ENCODE measurements around the gene C3orf33. TPM values are rescaled to one million over a fixed set of nuclear protein-coding genes. Genes with fewer than 3 reads are reported as not detected.

C3orf33 gene
- polyA plus RNA-seq, 3 donors = 2.0 to 3.1 (median 2.7) TPM

GRCh38 chr3:155745795-155746550 lies 60.1 kb downstream of the C3orf33 start:
- no peak overlapping the region for H3K27ac ChIP-seq (ENCODE audit: low read depth, low read length)
- 26 to 42% (median 38%) methylated on average over 19 of the region's 19 CpGs for WGBS, 3 donors

- H3K27ac ChIP-seq (ENCODE audit: low read depth, low read length) = no peak within 1 kb of the TSS
- WGBS, 3 donors = 0 to 1% (median 1%) methylated on average over 33 of the region's 33 CpGs
Measured at GRCh38 chr3:155744626-155745324, 61.3 kb downstream of the C3orf33 start, which contains the start of gene PLCH1. TSS of gene PLCH1 (minus strand) at chr3:155745071. CDS start at chr3:155704224, 40,847 bp downstream.

- no peak overlapping the region for H3K27ac ChIP-seq (ENCODE audit: low read depth, low read length)
- WGBS, 3 donors = 0 to 1% (median 0%) methylated on average over 48 of the region's 48 CpGs
Measured at GRCh38 chr3:155744010-155744625, 62.0 kb downstream of the C3orf33 start.

GRCh38 chr3:155743606-155744005 lies 62.5 kb downstream of the C3orf33 start:
- H3K27ac ChIP-seq (ENCODE audit: low read depth, low read length) = no peak overlapping the region
- 6 to 15% (median 8%) methylated on average over 8 of the region's 8 CpGs for WGBS, 3 donors

GRCh38 chr3:155742349-155742965 lies 63.6 kb downstream of the C3orf33 start:
- 83 to 88% (median 84%) methylated on average over 5 of the region's 5 CpGs for WGBS, 3 donors
- no peak overlapping the region for H3K27ac ChIP-seq (ENCODE audit: low read depth, low read length)

GRCh38 chr3:155741603-155742002 lies 64.5 kb downstream of the C3orf33 start:
- H3K27ac ChIP-seq (ENCODE audit: low read depth, low read length) = no peak overlapping the region

- no peak overlapping the region for H3K27ac ChIP-seq (ENCODE audit: low read depth, low read length)
- 80 to 89% (median 84%) methylated on average over 3 of the region's 3 CpGs for WGBS, 3 donors
Measured at GRCh38 chr3:155741101-155741500, 65.0 kb downstream of the C3orf33 start.

- no peak overlapping the region for H3K27ac ChIP-seq (ENCODE audit: low read depth, low read length)
- WGBS, 3 donors = 36 to 43% (median 40%) methylated on average over 5 of the region's 5 CpGs
Measured at GRCh38 chr3:155739154-155739553, 66.9 kb downstream of the C3orf33 start.

GRCh38 chr3:155738580-155739076 lies 67.5 kb downstream of the C3orf33 start:
- WGBS, 3 donors = 64 to 91% (median 90%) methylated on average over 13 of the region's 13 CpGs

GRCh38 chr3:155737844-155738460 lies 68.1 kb downstream of the C3orf33 start:
- 15 to 69% (median 58%) methylated on average over 8 of the region's 8 CpGs for WGBS, 3 donors
- H3K27ac ChIP-seq (ENCODE audit: low read depth, low read length) = no peak overlapping the region

More at GRCh38 chr3:155738580-155739076, 67.5 kb downstream of the C3orf33 start:
- H3K27ac ChIP-seq (ENCODE audit: low read depth, low read length) = no peak overlapping the region

GRCh38 chr3:155736381-155736780 lies 69.7 kb downstream of the C3orf33 start:
- 33 to 71% (median 59%) methylated on average over 4 of the region's 4 CpGs for WGBS, 3 donors
- no peak overlapping the region for H3K27ac ChIP-seq (ENCODE audit: low read depth, low read length)

- no peak overlapping the region for H3K27ac ChIP-seq (ENCODE audit: low read depth, low read length)
- WGBS, 3 donors = 85 to 92% (median 90%) methylated on average over 2 of the region's 2 CpGs
Measured at GRCh38 chr3:155730843-155731242, 75.2 kb downstream of the C3orf33 start.

GRCh38 chr3:155727836-155728235 lies 78.2 kb downstream of the C3orf33 start:
- WGBS, 3 donors = 89 to 94% (median 94%) methylated on average over 3 of the region's 3 CpGs
- no peak overlapping the region for H3K27ac ChIP-seq (ENCODE audit: low read depth, low read length)

- H3K27ac ChIP-seq (ENCODE audit: low read depth, low read length) = no peak overlapping the region
- WGBS, 3 donors = 69 to 78% (median 71%) methylated on average over 5 of the region's 5 CpGs
Measured at GRCh38 chr3:155714295-155714718, 91.8 kb downstream of the C3orf33 start.

Other genes with a start within 250 kb of the C3orf33 start
- gene PLCH1, start 61.2 kb downstream of the C3orf33 start, polyA plus RNA-seq = 1 to 10 TPM in 1 of 3 donors, under 1 TPM in 1, not detected in 1; 0.13 to 1.1 TPM
- 10 to 100 TPM in 2 of 3 donors, 1 to 10 TPM in 1; 3.9 to 22.7 (median 10.2) TPM for gene SLC33A1, start 48.1 kb upstream of the C3orf33 start, polyA plus RNA-seq
- gene GMPS, start 64.4 kb upstream of the C3orf33 start, polyA plus RNA-seq = 10 to 100 TPM; 16.4 to 17.6 (median 16.9) TPM